ENCODE measurements around the gene RAI1. TPM values are rescaled to one million over a fixed set of nuclear protein-coding genes. Genes with fewer than 3 reads are reported as not detected.
"Not testable (repeated sequence)": the region's sequence is repeated elsewhere in the genome, so short reads cannot be mapped to it uniquely, and the experiment has no call there.

RAI1 gene
- 20.4 TPM for total RNA-seq

- ATAC-seq, result peak; percentile 61
Measured at GRCh38 chr17:17681187-17681743, at the start of gene RAI1. Gene RAI1 (plus strand): TSS chr17:17681458. CDS start chr17:17792949, 111,491 bp downstream.

- not testable (repeated sequence) for ATAC-seq
Measured at GRCh38 chr17:17632690-17633089, 48.6 kb upstream of the RAI1 start.

GRCh38 chr17:17633310-17633709, 47.9 kb upstream of the RAI1 start:
- ATAC-seq, result peak; percentile 6

GRCh38 chr17:17635126-17635525, 46.1 kb upstream of the RAI1 start:
- no peak for ATAC-seq

- ATAC-seq, result not testable (repeated sequence)
Measured at GRCh38 chr17:17635537-17636271, 45.6 kb upstream of the RAI1 start.

- no peak for ATAC-seq
Measured at GRCh38 chr17:17636272-17636885, 44.9 kb upstream of the RAI1 start.

GRCh38 chr17:17638467-17638866, 42.8 kb upstream of the RAI1 start:
- ATAC-seq, result peak; percentile 63

- not testable (repeated sequence) for ATAC-seq
Measured at GRCh38 chr17:17639661-17640270, 41.5 kb upstream of the RAI1 start.

GRCh38 chr17:17641621-17642409, 39.4 kb upstream of the RAI1 start:
- ATAC-seq, result peak; percentile 74

- ATAC-seq, result not testable (repeated sequence)
Measured at GRCh38 chr17:17645148-17645547, 36.1 kb upstream of the RAI1 start.

GRCh38 chr17:17645961-17646360, 35.3 kb upstream of the RAI1 start:
- ATAC-seq, result no peak

- ATAC-seq, result no peak
Measured at GRCh38 chr17:17647524-17648178, 33.6 kb upstream of the RAI1 start.

GRCh38 chr17:17648762-17649161, 32.5 kb upstream of the RAI1 start:
- ATAC-seq, result no peak

- no peak for ATAC-seq
Measured at GRCh38 chr17:17650959-17651358, 30.3 kb upstream of the RAI1 start.

- ATAC-seq, result no peak
Measured at GRCh38 chr17:17653343-17653742, 27.9 kb upstream of the RAI1 start.

- ATAC-seq, result no peak
Measured at GRCh38 chr17:17659340-17659739, 21.9 kb upstream of the RAI1 start.

- no peak for ATAC-seq
Measured at GRCh38 chr17:17661134-17661533, 20.1 kb upstream of the RAI1 start.

GRCh38 chr17:17661834-17662385, 19.3 kb upstream of the RAI1 start:
- ATAC-seq, result no peak

GRCh38 chr17:17663160-17664063, 17.8 kb upstream of the RAI1 start:
- ATAC-seq, result peak; percentile 74

- no peak for ATAC-seq
Measured at GRCh38 chr17:17664064-17664452, 17.2 kb upstream of the RAI1 start.

- no peak for ATAC-seq
Measured at GRCh38 chr17:17665255-17665654, 16.0 kb upstream of the RAI1 start.
